ENCODE measurements around the gene FLT1.

FLT1 gene

DNA sequence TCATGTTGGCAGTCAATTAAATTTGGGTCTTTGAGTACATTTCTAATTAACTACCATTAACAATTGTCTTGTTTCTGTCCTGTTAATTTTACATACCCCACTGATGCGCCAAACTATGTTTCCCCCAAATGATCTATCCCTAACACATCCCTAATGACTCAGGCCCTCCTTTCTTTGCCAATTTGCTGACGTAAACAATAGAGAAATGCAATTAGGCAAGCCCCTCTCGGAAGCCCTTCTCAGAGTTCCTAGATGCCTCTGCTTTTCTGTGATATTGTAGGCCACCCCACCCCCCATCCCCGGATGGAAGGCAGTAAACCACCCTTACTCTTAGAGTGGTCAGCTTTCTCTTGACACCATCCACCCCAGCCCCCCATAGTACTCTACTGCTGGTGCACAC, 74.2 kb downstream of the FLT1 start:
- DNase-seq: no peak

DNA sequence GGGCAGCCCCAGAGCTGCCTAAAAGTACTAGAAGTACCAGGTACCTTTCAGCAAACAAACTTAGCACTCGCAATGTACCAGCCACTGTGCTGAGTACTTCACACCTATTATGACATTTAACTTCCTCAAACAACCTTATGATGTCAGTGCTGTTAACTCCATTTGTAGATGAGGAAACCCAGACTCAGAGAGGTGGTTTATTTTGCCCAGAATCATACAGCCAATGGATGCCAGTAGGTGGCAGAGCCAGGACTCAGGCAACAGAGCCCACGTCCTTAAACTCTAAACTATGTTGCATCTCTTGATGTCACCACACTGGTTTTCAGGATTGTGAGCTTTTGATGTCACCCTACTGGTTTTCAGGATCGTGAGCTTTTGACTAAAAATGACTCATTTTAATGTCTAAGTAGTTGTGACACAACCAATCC, 78.9 kb downstream of the FLT1 start:
- DNase-seq: no peak

DNA sequence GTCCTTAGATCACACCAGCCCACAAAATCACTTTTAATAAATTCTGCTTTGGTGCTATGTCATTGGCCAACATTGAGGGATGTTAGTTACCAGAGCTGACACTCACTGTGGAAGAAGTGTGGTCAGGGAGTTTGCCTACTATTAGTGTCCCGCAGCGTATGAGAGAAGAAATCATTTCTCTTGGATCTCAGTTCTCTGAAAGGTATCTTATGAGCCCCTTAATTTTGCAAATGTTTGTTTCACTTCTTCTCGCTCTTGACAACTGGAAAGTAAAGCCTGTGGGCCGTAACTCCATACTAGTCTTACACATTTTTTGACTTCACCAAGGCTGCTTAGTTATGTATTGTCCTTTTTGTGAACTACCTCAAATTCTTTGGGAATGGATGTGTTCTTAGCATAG, 80.9 kb downstream of the FLT1 start:
- no peak for DNase-seq

DNA sequence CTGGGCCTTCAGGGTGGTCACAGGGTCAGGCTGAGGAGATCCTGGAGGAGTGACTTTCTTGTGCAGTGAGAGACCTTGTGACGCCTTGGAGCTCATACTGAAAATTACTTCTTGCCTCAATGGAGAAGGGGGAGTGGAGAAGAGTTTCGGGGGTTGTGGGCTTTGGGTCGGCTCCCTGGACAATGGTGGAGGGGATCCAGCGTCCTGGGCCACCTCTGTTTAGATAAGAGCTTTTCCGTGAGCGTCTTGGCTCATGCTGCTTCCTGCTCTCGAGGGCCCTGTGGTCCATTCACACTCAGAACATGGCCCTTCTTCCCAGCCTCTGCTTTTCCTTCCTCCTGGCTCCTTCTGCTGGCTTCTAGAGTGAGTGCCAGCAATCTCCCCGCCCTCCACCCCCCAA, 81.9 kb downstream of the FLT1 start:
- DNase-seq: no peak

DNA sequence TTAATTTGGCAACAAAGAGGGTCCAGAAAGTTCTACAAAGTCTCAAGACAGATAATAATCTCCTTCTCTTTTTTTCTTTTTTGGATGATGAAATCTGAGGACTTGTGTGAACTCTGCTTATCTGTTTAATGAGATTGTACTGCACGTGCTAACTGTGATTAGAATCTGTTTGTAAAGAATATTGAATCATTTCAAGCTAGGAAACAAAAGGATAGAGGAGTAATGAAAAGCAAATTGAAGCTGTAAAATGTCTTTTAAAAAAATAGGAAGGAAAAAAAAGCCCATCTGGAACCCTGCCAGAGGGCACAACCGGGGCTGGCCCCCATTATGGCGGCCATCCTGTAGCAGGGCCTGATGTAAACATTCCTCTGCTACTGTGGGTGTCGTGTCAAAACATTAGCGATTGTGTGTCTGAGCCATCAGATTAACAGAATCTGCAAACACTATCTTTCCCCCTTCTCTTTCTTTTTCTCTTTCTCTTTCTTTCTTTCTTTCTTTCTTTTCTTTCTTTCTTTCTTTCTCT, 83.0 kb downstream of the FLT1 start:
- DNase-seq: no peak

DNA sequence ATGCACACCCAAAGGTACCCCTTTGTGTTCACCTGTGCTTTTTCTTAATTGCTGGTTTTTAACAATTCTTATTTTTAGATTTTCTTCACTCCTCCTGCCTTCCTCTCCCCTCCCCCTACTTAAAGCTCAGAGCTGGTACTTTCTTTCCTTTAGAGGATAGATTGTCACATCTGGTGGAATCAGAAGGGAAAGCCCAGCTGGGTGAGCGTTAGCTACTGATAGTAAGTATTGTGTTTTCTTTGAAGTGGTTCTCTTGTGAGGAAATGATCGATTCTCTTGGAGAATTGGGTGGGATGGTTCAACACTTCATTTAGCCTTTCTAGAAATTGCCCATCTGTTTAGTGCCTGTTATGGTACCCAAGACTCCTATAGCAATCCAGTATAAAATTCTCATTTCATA, 84.8 kb downstream of the FLT1 start:
- DNase-seq: no peak

DNA sequence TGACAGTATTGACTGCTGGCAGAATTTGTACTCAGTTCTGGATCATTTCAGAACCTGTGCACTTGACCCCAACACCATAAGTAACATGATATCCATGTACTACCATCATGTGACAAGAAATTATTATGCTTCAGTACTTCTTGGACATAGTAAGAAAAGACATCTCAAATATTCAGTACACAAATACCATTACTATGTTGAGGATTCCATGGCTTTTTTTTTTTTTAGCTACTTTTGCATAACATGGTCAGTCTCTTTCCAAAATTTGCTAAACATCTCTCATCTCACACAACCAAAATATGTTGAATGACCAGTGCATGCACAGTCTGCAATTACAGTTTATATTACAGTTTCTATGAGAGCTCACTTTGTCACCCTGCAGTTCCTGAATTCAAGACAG, 85.3 kb downstream of the FLT1 start:
- DNase-seq: no peak

DNA sequence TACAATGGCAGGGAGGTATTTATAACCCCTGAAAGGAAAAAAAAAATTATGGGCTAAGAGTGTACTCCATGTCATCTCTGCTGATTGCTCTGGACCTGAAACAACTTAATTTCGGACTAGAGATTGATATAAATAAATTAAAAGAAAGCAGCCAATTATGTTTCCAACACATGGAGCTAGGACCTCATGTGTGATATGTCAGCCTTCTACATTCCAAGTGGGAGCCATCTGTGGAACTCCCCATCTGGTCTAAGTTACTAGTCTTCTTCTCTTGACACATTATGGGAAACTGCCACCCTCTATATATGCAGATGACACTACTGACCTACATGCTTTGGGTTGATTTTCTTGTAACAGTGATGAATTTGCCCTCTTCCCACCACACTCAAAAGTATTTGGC, 86.1 kb downstream of the FLT1 start:
- DNase-seq: no peak

DNA sequence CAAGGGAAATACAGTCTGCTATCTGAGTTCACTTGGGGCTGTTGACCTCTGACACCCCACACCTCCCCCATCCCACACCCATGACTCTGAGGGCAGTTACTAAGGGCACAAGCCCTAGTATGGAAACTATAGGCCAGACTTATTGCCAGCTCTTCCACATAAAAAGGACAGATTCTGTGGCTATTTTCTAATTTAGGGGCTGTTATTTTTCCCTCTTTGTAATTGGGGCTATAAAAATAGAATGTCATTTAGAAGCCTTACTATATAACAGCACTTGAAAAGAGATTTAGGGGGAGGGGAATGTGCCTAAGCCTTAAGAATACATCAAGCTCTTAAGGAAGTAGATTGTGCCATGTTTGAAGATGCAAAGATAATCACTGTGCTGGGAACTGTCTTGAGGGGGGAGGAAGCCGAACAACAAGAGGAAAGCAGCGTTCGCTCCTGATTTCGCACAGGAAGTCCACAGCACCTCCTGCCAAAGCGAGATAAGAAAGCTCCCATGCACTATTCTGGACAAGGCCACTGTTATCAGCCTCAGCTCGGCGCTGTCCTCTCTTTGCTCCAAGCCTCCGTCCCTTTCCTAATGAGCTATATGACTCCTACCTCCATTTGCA, 86.6 kb downstream of the FLT1 start:
- DNase-seq: no peak

DNA sequence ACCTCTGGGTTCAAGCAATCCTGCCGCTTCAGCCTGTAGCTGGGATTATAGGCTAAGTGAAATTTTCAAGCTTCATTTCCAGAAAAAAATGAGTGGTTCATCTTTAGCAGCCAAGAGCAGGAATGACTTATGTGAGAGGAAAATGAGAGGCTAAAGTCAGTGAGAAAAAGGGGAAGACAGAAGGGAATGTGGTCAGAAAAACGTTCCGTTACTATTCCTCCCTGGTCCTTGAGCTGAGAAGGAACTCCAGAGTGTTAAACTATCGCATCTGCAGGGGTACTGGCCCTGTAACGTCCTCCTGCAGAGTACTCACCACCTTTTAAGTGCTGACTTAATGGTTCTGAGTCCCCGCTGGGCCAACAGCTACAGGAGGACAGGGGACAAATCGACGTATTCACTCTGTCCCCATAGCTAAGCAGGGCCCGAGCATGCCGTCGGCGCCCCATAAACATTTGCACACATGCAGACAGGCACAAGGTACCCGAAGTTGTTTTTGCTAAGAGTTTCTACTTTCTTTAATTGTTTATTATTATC, 88.1 kb downstream of the FLT1 start:
- no peak for DNase-seq

DNA sequence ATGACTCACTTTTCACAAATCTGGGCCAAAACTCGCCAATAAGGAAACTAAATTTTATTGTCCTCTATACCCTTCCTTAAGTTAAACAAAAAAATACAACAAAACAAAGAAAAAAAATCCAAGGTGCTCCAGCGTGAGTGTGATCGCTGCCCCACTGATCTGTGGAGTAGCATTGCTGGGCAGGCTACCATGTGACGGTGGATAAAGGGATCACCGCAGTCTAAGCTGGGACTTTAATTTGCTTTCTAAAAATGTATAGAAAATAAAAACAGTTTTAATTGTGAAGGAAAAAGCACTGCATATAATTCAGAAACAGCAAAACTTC, 92.9 kb downstream of the FLT1 start:
- DNase-seq: no peak

DNA sequence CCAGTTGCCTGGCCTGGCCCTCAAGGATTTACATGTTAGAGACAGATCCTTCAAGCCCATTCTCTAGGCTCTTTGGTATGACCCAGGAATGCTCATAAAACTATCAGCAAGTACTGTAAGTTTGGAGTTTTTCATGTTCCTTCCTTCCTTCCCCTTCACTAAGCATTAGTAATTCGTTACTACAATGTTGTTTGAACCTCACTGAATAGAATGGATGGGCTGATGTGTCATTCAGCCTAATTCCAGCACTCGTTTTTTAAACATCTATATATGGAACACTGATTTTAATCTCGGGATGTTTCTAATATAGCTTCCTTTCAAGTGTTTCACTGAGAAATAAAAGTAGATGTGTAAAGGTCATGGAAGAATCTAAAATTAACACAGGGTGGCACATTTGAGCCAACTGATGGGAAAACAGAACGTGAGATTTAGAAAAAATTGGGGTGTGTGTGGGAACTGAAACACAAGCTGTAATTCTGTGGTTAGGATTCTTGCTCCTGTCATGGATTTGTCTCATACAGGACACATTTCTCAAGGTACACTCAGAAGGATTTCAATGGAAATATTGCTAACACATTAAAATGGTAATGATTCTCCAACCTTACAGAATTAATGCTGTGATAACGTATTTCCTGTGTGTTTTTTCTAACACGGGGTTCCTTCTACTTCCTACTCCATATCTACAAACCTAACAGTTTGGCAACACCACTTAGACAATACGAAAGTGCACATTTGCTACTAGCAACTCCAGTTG, 93.4 kb downstream of the FLT1 start:
- DNase-seq: no peak

DNA sequence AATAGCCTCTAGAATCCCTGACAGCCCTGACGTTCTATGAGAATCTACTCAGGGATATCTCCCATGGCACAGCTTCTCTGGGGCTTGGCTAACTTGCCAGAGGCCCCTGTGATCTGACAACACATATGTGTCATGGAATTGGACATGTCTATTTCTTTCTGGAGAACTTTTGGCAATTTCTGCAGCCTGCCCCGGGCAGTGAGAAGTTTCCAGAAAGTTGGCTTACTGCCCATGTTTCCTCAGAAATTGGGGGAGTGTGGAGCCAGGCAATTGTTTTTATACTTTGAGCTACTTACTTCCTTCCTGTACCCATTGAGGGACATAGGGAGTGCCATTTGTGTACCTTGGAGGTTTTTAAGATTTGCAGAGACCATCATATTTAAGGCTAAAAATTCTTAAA, 98.9 kb downstream of the FLT1 start:
- DNase-seq: no peak

DNA sequence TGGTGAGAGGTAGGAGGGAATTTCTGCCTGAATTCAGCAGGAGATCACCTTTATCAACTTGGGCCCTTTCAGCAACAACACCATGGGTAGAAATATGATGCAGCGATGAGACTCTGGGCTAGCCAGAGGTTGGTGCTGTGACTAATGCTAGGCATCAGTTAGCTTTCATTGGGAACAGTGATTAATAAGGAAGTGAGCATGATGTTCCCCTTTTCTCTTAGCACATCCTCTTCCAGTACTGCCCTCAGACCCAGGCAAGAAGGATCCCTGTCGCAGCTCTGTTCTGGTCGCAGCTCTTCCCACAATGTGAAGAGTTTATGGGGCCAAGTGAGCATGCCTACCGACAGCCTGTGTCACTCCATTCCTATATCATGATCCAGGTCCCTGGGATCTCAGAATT, 100.5 kb downstream of the FLT1 start:
- no peak for DNase-seq

DNA sequence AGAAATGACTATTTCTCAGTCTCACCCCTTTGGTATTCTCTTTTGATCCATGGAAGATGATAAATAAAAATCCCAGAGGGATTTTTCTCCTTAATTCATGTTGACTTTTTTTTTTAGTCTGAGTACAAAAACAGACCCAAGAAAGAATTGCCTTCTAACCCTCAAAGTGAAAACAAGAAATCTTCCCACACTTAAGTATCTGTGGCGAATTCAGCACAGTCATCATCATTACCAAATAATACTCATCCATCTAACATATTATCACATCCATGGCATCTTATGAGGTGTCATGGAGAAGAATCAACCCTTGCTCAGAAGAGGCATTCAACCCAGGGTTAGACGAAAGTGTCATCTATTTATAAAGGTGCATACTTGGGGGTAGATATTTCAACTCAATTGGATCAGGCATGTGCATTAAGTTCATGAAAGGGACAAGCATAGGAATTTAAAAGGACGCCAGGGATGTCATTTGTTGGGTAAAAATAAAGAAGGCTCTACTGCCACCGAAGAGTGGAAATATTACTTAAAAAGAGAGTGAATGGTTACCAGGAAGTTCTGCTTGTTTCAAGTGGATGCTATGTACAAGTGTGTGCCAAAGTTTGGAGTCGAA, 101.9 kb downstream of the FLT1 start:
- DNase-seq: no peak

DNA sequence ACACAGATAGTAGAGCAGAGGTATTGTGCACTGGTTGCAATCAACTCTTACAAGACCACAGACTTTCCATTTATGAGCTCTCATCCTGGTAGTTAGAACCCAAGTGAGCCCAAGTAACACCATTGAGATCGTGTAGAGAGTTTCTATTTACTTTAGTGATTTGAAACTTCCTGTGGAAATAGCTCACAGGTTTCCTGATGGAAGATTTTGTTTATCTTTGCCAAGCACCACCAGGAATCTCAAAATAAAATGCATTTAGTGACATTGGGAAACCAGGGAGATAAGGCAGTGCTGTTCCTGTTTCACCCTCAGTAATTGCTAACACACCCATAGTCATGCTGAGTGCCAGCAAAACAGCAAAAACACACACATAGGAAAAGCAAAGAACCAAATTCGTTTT, 102.5 kb downstream of the FLT1 start:
- DNase-seq: no peak

DNA sequence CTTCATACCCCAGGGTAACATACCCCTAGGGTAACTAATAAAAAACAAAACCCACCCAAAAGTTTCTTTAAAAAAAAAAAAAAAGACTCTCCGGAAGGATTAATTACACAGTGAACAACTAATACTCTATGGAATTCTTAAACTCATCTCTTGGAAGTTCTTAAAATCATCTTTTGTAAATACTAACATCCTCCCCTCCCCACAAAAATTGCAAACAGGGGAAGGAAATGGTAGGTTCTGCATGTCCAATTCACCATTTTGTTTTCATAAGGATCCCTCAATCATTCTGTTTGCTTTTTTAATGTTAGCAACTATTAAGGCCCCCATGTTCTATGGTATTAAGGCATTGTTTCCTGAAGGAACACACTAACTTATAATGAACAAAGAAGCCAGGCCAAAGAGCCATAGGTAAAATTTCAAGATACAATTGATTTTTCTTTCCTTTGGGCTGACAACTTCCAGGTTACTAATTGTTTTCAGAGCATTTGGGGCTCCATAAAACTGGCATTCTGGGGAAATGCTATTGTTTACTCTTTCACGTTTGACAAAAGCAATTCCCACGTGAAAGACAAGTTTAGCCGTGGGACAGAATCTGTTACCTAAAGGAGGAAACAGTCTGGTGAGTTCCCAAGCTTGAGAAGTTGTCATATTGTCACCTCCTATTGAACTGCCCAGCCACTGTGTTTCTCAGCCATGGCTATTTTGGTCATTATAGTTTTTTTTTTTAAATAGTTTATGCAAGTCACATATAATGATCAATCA, 107.0 kb downstream of the FLT1 start:
- DNase-seq: no peak

DNA sequence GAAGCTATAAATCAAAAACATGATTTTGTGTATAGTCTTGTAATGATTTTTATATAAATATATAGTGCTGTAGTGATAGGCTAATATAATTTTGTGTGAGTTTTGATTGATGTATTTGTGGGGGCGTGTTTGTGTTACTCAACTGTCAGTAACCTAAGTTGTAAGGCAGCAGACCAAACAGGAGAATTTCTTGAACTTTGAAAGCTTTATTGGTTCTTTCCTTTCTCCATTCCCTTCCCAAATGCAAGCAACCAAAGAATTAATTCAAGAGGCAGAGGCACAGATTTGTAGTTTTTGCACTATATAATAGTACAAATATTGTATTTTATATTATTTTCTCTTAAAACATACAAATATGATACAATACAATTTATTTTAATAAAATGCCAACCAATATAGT, 109.6 kb downstream of the FLT1 start:
- DNase-seq: no peak

DNA sequence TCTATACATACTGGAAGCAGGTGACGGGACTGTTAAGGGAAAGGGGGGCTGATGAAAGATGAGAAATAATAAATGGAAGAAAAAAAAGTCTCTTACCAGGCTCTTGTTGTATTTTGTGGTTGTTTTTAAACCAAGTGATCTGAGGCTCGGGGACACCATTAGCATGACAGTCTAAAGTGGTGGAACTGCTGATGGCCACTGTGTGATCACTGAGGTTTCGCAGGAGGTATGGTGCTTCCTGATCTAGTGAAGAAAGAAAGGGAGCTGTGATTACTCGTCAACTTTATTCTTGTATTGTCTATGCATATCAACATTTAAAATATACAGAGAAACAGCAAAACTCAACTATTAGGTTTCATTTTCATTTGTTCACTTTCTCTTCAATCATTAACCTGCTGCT, 110.1 kb downstream of the FLT1 start:
- no peak for DNase-seq

DNA sequence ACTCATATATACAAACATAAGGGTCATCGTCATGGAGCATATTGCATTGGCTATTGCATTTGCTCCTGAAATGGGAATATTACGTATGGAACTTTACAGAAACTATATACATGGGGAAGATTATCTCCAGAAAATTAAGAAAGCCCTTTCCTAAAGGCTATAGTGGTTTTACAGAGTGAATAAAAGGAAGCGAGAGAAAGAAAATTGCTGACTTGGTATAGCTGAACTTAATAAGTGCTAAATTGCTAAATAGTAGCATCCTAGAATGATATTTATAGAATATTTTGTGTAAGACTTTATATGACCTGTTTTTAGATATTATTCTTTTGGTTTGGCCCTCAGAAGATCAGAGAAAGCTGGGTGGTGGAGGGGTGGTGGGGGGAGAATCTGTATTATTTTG, 114.6 kb downstream of the FLT1 start:
- no peak for DNase-seq

DNA sequence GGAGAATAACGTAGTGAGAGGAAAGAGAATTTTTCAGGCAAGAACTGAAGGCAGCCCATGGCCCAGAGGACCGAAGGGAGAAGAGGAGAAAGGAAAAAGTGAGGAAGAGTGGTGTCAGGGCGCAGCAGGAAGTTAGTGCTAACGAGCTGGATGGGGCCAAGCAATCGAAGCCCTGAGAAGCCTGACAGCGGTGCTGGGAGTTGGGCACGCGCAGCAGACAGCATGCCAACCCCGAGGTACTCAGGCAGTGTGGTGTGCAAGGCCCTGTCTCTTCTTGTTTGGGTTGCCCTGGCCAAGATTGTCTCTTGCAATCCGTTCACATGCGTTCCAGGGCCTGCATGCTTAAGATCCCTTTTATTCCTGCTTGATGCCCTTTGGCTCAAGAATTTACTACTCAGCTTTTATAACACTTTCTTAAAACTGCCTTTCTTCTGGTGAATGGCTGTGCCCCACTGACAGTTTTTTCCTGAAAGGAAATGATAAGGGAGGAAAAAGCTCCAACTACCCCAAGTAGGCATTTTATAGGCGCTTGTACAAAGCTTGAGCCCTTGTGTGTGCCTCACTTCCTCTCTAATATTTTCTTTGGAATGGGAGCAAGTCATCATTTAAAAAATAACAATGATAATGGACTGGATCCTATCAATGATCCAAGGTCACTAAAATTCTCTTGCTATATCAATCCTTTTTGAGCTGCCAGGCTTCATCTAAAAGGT, 115.4 kb downstream of the FLT1 start:
- no peak for DNase-seq

DNA sequence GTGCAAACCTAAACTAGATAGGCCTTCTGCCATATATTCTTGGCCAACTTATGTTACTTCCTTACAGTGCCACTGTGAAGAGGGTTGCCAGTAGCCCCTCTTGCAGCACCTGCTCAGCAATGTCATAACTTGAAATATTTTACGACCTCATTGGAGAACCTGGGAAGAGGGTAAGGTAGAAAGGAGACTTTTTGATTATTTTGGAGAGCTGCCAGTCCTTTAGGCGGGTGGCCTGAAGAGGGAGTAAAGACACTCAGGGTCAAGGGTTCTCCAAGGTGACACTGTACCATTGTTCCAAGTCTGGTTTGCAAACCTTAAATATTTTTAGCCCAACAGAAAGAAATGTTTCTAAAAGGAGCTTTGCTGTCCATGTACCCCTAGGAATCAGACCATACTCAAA, 118.3 kb downstream of the FLT1 start:
- peak; percentile 64 for DNase-seq
